ENCODE results near the gene C1orf198. TPM values are rescaled to one million over a fixed set of nuclear protein-coding genes. Genes with fewer than 3 reads are reported as not detected.
A peak's percentile ranks its signal among the peaks of the same experiment; 100 is the strongest.

The C1orf198 gene
- total RNA-seq, 1 donor from 2014 or later = 3.9 TPM

GRCh38 chr1:230875370-230875769, 7.0 kb upstream of the C1orf198 start:
- intact Hi-C loops (cut with micrococcal nuclease) = no loop called here
- H3K9me3 Mint-ChIP-seq = no peaks in the 10 kb centered on the region
- DNase-seq = no peak
- H3K27ac Mint-ChIP-seq = no peak overlapping the region
- H3K36me3 Mint-ChIP-seq (ENCODE audit: low read depth) = no peaks in the 10 kb centered on the region
- no peak for ATAC-seq (ENCODE audit: low read depth)
- H3K4me1 Mint-ChIP-seq = no peaks in the 10 kb centered on the region
- H3K27me3 Mint-ChIP-seq = peaks cover 46% of the 10 kb centered on the region
- no peak for TF ChIP-seq CTCF (IDR thresholded peaks at IDR 0.05)
- CTCF ChIA-PET = no interaction called here
- POLR2A ChIA-PET = no interaction called here
- no peak overlapping the region for H3K4me3 Mint-ChIP-seq

- H3K36me3 Mint-ChIP-seq (ENCODE audit: low read depth) = peaks cover 4% of the 10 kb centered on the region
- H3K27me3 Mint-ChIP-seq = peaks cover 32% of the 10 kb centered on the region
- no peak for TF ChIP-seq CTCF (IDR thresholded peaks at IDR 0.05)
- no peak for ATAC-seq (ENCODE audit: low read depth)
- no peak overlapping the region for H3K4me3 Mint-ChIP-seq
- POLR2A ChIA-PET = no interaction called here
- no peak for DNase-seq
- H3K27ac Mint-ChIP-seq = no peak overlapping the region
- CTCF ChIA-PET = no interaction called here
- intact Hi-C loops (cut with micrococcal nuclease) = no loop called here
- H3K4me1 Mint-ChIP-seq = peaks cover 9% of the 10 kb centered on the region
- no peaks in the 10 kb centered on the region for H3K9me3 Mint-ChIP-seq
These were observed 2.6 kb upstream of the C1orf198 start for GRCh38 chr1:230870916-230871315.

- Mint-ChIP-seq H3K9me3 (no peaks in the 10 kb centered on the region), H3K4me3 (peak overlapping the region; percentile 87), H3K27ac (no peak overlapping the region), H3K36me3 (ENCODE audit: low read depth) (peaks cover 4% of the 10 kb centered on the region), H3K4me1 (peaks cover 9% of the 10 kb centered on the region), H3K27me3 (peaks cover 25% of the 10 kb centered on the region)
- POLR2A ChIA-PET = no interaction called here
- intact Hi-C loops (cut with micrococcal nuclease) = loop anchor here (2.0 to 5.0 kb wide), 4 partner anchors 109 to 658 kb away; partner anchors contain the start of genes ARV1, COG2, EXOC8 and SPRTN
- ATAC-seq (ENCODE audit: low read depth) = no peak
- DNase-seq = no peak
- no peak for TF ChIP-seq CTCF (IDR thresholded peaks at IDR 0.05)
- CTCF ChIA-PET = no interaction called here
These were observed 1.2 kb upstream of the C1orf198 start for GRCh38 chr1:230869500-230869899.

- peaks cover 22% of the 10 kb centered on the region for H3K27me3 Mint-ChIP-seq
- CTCF ChIA-PET = no interaction called here
- POLR2A ChIA-PET = no interaction called here
- peaks cover 9% of the 10 kb centered on the region for H3K4me1 Mint-ChIP-seq
- ATAC-seq (ENCODE audit: low read depth) (peak; percentile 32), DNase-seq (no peak)
- H3K4me3 Mint-ChIP-seq = peak overlapping the region; percentile 87
- H3K36me3 Mint-ChIP-seq (ENCODE audit: low read depth) = peaks cover 4% of the 10 kb centered on the region
- intact Hi-C loops (cut with micrococcal nuclease) = loop anchor here (2.0 to 5.0 kb wide), 4 partner anchors 110 to 658 kb away; partner anchors contain the start of genes ARV1, COG2, EXOC8 and SPRTN
- TF ChIP-seq CTCF (IDR thresholded peaks at IDR 0.05) = no peak
- no peaks in the 10 kb centered on the region for H3K9me3 Mint-ChIP-seq
- no peak overlapping the region for H3K27ac Mint-ChIP-seq
These were observed 540 bp upstream of the C1orf198 start for GRCh38 chr1:230868736-230869385.

- no peak for ATAC-seq (ENCODE audit: low read depth)
These were observed 1.0 kb downstream of the C1orf198 start for GRCh38 chr1:230867101-230867902.

More at GRCh38 chr1:230867101-230867902, 1.0 kb downstream of the C1orf198 start:
- TF ChIP-seq CTCF (IDR thresholded peaks at IDR 0.05) = no peak
- peak overlapping the region; percentile 89 for H3K4me3 Mint-ChIP-seq
- H3K9me3 Mint-ChIP-seq = no peaks in the 10 kb centered on the region
- H3K4me1 Mint-ChIP-seq = peaks cover 15% of the 10 kb centered on the region
- peak overlapping the region; percentile 56 for H3K27ac Mint-ChIP-seq
- ChIA-PET CTCF (no interaction called here), POLR2A (no interaction called here)
- H3K27me3 Mint-ChIP-seq = peaks cover 19% of the 10 kb centered on the region
- intact Hi-C loops (cut with micrococcal nuclease) = loop anchor here (2.0 to 5.0 kb wide), 3 partner anchors 173 to 660 kb away; partner anchors contain the start of genes EXOC8, FAM89A, SPRTN and TSNAX
- H3K36me3 Mint-ChIP-seq (ENCODE audit: low read depth) = peaks cover 4% of the 10 kb centered on the region
- no peak for DNase-seq
